GM21360 (cell line): ENCODE measurements around the gene SHISAL2A.

Experiments used
- ATAC-seq: cut with Tn5 transposase; IDR thresholded peaks from one replicate; pipeline ENCODE4 v1.9.1; 2021; ENCODE audit warnings: mild to moderate bottlenecking, moderate library complexity; ENCODE audit not compliant: unreplicated experiment

The SHISAL2A gene

DNA sequence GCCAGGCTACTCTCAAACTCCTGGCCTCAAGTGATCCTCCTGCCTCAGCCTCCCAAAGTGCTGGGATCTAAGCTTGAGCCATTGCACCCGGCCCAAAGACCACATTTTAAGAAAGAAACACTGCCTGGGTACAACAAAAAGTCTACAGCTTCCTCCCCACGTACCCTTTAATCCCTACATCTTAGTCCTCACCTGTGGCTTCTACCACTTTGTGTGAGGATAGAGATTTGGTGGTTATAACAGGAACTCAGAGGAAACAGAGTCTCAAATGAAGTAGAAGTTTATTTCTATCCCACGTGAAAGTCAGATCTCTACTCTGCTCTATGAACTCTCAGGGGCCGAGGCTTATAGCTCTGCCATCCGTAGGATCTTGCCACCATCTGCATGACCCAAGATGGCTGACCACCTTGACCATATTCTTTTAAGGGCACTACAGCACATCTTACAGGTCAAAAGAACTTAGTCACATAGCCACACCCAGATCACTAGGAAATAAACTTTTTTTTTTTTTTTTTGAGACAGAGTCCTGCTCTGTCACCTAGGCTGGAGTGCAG lies 17.4 kb upstream of the SHISAL2A start:
- no peak for ATAC-seq

- ATAC-seq = no peak
Measured at GRCh38 chr1:52621950-52622349, 11.0 kb upstream of the SHISAL2A start.

GRCh38 chr1:52623812-52624211 lies 9.2 kb upstream of the SHISAL2A start:
- no peak for ATAC-seq

- ATAC-seq = no peak
Measured at GRCh38 chr1:52627028-52627427, 5.9 kb upstream of the SHISAL2A start.

DNA sequence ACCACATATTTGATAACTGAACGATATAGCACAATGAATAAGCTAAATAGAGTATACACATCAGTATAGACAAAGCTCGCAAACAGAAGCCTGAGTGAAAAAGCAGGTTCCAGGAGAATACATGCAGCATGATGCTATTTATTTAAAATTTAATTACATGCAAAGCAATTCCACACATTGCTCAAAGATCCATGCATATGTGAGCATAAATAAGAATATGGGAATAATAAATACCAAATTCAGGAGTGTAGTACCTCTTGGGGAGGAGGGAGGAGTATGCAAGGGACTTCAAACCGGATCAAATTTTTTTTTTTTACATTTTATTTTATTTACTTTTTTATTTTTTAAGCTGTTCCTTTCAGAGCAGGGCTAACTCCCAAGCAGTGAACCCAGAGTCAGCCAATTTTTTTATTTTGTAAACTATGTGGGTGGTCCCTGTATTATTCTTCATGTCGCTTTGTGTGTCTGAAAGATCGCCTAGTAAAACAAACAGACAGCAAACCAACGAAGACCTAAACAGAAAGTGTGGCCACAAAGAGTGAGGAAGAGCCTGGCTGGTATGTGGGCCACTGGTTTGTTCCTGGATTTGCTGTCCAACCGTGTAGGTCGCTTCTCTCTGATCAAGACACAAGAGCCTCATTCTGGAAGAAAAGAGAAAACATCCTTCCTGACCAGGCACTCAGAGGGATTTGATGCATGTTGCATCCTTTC lies 4.2 kb upstream of the SHISAL2A start:
- ATAC-seq = no peak

DNA sequence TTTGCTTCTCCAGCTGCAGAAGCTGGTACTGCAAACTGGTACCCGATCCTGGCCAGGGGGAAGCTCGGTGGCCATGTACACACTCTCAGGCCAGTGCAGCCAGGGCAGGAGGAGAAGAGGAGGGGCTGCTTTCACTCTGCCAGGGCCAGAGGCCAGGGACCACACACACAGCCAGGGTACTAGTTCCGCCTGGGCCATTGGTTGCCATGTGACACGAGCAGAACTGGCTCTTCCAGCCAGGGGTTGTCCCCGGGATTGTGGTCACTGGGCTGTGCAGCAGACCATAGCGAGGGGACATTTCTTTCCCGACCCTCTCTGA lies 3.7 kb upstream of the SHISAL2A start:
- ATAC-seq = no peak

- ATAC-seq = no peak
Measured at GRCh38 chr1:52629667-52630066, 3.3 kb upstream of the SHISAL2A start.

GRCh38 chr1:52631759-52632331 lies 1.1 kb upstream of the SHISAL2A start:
- no peak for ATAC-seq

DNA sequence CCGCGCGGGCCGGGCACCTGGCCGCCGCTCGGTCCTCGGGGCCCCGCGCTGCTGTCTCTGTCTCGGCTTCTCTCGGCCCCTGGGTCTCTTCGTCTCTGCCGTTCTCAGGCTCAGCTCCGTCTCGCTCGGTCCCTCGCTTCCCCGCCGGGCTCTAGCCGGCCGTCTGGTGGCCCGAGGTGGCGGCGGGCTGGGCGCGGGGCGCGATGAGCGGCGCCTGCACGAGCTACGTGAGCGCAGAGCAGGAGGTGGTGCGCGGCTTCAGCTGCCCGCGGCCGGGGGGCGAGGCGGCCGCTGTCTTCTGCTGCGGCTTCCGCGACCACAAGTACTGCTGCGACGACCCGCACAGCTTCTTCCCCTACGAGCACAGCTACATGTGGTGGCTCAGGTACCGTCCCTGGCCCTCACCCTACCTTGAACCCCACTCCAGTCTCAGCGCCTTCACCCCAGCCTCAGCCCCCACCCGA lies 355 bp downstream of the SHISAL2A start:
- no peak for ATAC-seq

DNA sequence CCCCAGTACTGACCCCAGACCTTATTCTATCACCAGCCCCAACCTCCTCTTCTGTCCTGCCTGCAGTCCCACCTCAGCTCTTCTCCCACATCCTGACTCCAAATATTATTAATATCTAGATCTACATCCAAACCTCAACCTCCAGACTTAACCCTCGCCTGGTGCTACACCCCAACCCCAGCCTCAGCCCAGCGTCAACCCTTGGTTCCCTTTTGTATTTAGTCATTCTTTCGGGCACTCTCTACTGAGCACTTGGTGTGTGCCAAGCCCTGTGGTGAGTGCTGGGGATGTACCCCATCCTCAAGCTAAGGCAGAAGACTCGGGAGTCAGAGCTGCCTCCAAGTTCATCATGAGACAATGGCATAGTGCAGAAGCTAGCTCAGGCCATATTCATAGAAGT lies 1.1 kb downstream of the SHISAL2A start:
- ATAC-seq = no peak

- no peak for ATAC-seq
Measured at GRCh38 chr1:52635321-52636089, 2.5 kb downstream of the SHISAL2A start.

DNA sequence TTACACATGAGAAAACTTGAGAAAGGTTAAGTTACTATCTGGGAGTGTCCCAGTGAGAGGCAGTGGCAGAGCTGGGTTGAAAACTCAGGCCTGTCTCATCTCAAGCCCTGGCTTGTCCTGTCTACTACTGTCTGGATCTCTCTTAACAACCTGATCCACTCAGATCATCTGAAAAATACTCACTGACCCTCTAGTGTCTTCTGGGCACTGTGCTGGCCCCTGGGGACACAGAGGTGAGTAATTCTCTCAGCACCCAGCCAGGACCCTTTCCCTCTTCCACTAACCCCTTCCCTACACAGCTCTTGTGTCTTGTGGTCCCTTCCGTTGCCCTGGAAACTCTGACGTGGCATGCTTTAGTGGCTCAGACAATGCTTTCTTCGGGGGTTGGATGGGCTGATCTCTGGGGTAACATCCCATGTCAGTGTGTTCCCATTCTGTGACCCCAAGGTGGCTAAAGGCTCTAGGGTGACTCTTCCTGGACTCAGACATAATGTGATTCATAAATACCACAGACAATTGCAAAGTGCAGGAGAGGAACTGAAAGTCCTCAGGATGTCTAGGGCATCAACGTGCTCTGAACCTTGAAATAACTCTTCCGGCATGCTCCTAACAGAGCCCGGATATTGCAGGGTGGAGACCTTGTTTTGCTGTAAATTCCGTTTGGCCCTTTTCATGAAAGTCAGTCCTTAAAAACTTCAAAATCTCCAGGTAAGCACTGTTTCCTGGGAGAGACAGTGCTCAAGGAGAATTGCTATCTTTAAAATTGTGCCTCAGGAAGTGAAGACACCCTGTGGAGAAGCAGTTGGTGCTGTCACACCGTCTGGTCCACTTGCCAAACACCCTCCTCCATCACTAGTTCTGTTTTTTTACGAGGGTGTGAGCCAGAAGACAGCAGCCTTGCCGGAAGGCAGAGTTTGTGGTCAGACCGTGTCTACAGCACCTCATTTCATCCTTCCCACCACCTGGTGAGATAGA lies 4.0 kb downstream of the SHISAL2A start:
- peak; percentile 71 for ATAC-seq

- ATAC-seq = no peak
Measured at GRCh38 chr1:52637946-52638345, 5.0 kb downstream of the SHISAL2A start.

- no peak for ATAC-seq
Measured at GRCh38 chr1:52640697-52641096, 7.7 kb downstream of the SHISAL2A start.

DNA sequence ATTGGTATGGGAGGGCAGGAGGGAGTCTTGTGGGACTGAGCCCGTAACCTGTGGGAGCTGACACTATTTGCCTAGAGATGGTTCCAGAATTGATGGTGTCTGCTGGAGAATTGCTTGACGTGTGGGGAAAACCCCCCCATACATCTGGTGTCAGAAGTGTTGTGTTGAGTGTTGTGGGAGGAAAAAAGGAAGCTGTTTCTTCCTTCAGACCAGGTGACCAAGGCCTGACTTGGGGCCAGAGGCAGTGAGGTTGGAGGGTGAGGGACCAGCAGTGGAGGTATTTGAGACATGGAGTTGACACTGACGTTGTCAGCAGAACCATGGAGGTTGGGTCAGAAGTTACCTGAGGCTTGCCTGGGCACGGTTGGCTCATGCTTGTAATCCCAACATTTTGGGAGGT lies 8.3 kb downstream of the SHISAL2A start:
- no peak for ATAC-seq

- no peak for ATAC-seq
Measured at GRCh38 chr1:52645261-52645660, 12.3 kb downstream of the SHISAL2A start.

DNA sequence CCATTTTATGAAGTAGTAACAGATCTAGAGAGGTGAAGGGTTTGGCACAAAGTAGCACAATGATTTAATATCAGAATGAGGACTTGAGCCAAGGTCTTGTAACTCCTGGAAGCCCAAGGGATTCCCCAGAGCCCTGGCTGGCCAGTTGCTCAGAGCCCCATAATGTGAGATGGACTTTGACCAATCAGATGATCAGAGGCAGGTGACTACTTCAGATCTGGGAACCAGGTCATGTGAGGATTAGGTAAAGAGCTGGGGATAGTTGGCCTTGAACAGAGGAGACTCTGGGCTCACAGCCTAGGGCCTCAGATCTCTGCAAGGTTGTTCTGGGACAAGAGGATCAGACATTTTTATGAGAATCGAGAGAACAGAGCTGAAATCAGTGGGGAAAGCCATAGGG lies 18.9 kb downstream of the SHISAL2A start:
- no peak for ATAC-seq

DNA sequence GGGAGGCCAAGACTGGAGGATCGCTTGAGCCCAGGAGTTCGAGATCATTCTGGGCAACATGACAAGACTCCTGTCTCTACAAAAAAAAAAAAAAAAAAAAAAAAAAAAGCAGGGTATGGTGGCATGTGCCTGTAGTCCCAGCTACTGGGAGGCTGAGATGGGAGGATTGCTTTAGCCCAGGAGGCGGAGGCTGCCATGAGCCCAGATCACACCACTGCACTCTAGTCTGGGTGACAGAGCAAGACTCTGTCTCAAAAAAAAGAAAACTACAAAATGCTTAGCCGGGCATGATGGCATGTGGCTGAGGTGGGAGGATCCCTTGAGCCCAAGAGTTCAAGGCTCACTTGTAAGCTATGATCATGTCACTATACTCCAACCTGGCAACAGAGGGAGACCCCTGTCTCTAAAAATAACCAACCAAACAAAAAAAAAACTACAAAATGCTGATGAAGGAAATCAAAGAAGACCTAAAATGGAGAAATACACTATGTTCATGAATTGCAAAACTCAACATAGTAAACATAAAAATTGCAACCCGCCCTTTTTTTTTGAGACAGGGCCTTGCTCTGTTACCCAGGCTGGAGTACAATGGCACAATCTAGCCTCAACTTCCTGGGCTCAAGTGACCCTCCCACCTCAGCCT lies 20.4 kb downstream of the SHISAL2A start:
- ATAC-seq = no peak

DNA sequence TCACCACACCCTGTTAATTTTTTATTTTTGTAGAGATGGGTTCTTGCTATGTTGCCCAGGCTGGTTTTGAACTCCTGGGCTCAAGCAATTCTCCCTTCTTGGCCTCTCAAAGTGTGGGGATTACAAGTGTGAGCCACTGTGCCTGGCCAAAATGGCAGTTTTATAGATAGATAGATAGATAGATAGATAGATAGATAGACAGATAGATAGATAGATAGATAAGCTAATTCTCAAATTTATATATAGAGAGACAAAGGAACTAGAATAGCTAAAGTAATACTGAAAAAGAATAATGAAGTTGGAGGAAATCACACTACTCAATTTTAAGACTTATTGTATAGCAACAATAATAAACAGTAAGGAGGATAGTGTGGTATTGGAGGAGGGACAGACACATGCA lies 21.1 kb downstream of the SHISAL2A start:
- ATAC-seq = no peak

DNA sequence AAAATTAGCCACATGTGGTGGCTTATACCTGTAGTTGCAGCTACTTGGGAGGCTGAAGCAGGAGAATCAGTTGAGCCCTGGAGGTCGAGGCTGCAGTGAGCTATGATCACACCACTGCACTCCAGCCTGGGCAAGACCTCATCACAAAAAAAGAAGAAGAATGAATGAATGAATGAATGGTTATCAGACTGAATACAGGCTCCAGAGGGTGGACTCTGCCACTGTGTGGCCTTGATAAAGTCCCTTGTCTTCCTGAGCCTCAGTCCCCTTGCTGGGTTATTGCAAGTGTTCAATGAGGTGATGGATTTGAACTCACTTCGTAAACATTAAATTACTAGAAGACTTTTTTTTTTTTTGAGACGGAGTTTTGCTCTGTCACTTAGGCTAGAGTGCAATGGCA lies 24.7 kb downstream of the SHISAL2A start:
- ATAC-seq = no peak
